GM12878 (cell line): ENCODE measurements around the gene SMIM44.

Source experiments
- CTCF ChIP-seq, 3 experiments: IDR thresholded peaks in 2 of 3; conservative IDR thresholded peaks in 1 of 3; 2 replicates each; pipeline ENCODE4 v1.5.1; 2011; ENCODE audit warnings: low read depth in 3 of 3, low read length in 3 of 3, mild to moderate bottlenecking in 3 of 3, control low read depth in 2 of 3, moderate library complexity in 2 of 3, inconsistent platforms in 1 of 3, mixed read lengths in 1 of 3; ENCODE audit not compliant: control insufficient read depth in 2 of 3, insufficient read depth in 1 of 3; ENCODE audit errors: extremely low read depth in 1 of 3
- EZH2 ChIP-seq: IDR thresholded peaks from 2 replicates; pipeline ENCODE4 v1.6.1; 2012; ENCODE audit warnings: low read depth, mild to moderate bottlenecking, control low read depth, inconsistent platforms, low read length, borderline replicate concordance; ENCODE audit not compliant: control insufficient read depth
- FOS ChIP-seq: IDR thresholded peaks from 3 replicates; pipeline ENCODE4 v1.6.1; 2011; ENCODE audit warnings: borderline replicate concordance; ENCODE audit not compliant: insufficient read length; ENCODE audit errors: extremely low read depth
- NFYB ChIP-seq: IDR thresholded peaks from 2 replicates; pipeline ENCODE4 v1.6.1; 2011; ENCODE audit warnings: low read depth, mild to moderate bottlenecking, low read length, improper control_type of control experiment, moderate library complexity; ENCODE audit not compliant: insufficient read depth
- PML ChIP-seq: IDR thresholded peaks from 2 replicates; pipeline ENCODE4 v1.6.1; 2012; ENCODE audit warnings: low read length, inconsistent platforms

GRCh38 chr19:3519126-3519525 is 35.9 kb upstream of the SMIM44 start:
- no peak for TF ChIP-seq NFYB
- TF ChIP-seq CTCF (IDR thresholded peaks at IDR 0.05 in 2 of 3, conservative IDR thresholded peaks at IDR 0.05 in 1 of 3; ENCODE audit: control insufficient read depth in 2 of 3, extremely low read depth in 1 of 3, insufficient read depth in 1 of 3, low read depth in 3 of 3, low read length in 3 of 3) = no peak
- no peak for TF ChIP-seq PML
- no peak for TF ChIP-seq FOS
- no peak for TF ChIP-seq EZH2
